ENCODE results near the gene PDE6A.
"Not testable (repeated sequence)": the region's sequence is repeated elsewhere in the genome, so short reads cannot be mapped to it uniquely, and the experiment has no call there.

The PDE6A gene

GRCh38 chr5:149860801-149861322 is 83.7 kb downstream of the PDE6A start:
- DNase-seq (ENCODE audit: low read depth) = no peak

GRCh38 chr5:149859746-149860145 is 84.8 kb downstream of the PDE6A start:
- DNase-seq (ENCODE audit: low read depth) = no peak

GRCh38 chr5:149858481-149858880 is 86.1 kb downstream of the PDE6A start:
- DNase-seq (ENCODE audit: low read depth) = not testable (repeated sequence)

GRCh38 chr5:149857499-149857898 is 87.1 kb downstream of the PDE6A start:
- no peak for DNase-seq (ENCODE audit: low read depth)

- DNase-seq (ENCODE audit: low read depth) = no peak
Measured at GRCh38 chr5:149855366-149855765, 89.2 kb downstream of the PDE6A start.

- no peak for DNase-seq (ENCODE audit: low read depth)
Measured at GRCh38 chr5:149854866-149855265, 89.7 kb downstream of the PDE6A start.

- DNase-seq (ENCODE audit: low read depth) = no peak
Measured at GRCh38 chr5:149853701-149854100, 90.9 kb downstream of the PDE6A start.

GRCh38 chr5:149853331-149853648 is 91.3 kb downstream of the PDE6A start:
- DNase-seq (ENCODE audit: low read depth) = no peak

GRCh38 chr5:149852641-149853330 is 91.8 kb downstream of the PDE6A start:
- DNase-seq (ENCODE audit: low read depth) = peak; percentile 11

GRCh38 chr5:149851211-149851610 is 93.4 kb downstream of the PDE6A start:
- DNase-seq (ENCODE audit: low read depth) = no peak

- no peak for DNase-seq (ENCODE audit: low read depth)
Measured at GRCh38 chr5:149849966-149850910, 94.4 kb downstream of the PDE6A start.

- DNase-seq (ENCODE audit: low read depth) = no peak
Measured at GRCh38 chr5:149849280-149849965, 95.2 kb downstream of the PDE6A start.

- no peak for DNase-seq (ENCODE audit: low read depth)
Measured at GRCh38 chr5:149847611-149848010, 97.0 kb downstream of the PDE6A start.

- DNase-seq (ENCODE audit: low read depth) = no peak
Measured at GRCh38 chr5:149846021-149846420, 98.6 kb downstream of the PDE6A start.

- DNase-seq (ENCODE audit: low read depth) = no peak
Measured at GRCh38 chr5:149845601-149846000, 99.0 kb downstream of the PDE6A start.

GRCh38 chr5:149841851-149842793 is 102.5 kb downstream of the PDE6A start:
- DNase-seq (ENCODE audit: low read depth) = no peak

GRCh38 chr5:149840226-149840825 is 104.3 kb downstream of the PDE6A start:
- no peak for DNase-seq (ENCODE audit: low read depth)

- no peak for DNase-seq (ENCODE audit: low read depth)
Measured at GRCh38 chr5:149839761-149840160, 104.8 kb downstream of the PDE6A start.

- DNase-seq (ENCODE audit: low read depth) = no peak
Measured at GRCh38 chr5:149838881-149839739, 105.5 kb downstream of the PDE6A start.

GRCh38 chr5:149837680-149838269 is 106.8 kb downstream of the PDE6A start:
- no peak for DNase-seq (ENCODE audit: low read depth)
